Renal cortical epithelial cell (primary cell): ENCODE results near the gene YBX3. TPM values are rescaled to one million over a fixed set of nuclear protein-coding genes. Genes with fewer than 3 reads are reported as not detected.
"Not testable (repeated sequence)": the region's sequence is repeated elsewhere in the genome, so short reads cannot be mapped to it uniquely, and the experiment has no call there.

Experiments
- DNase-seq: peaks from one replicate; pipeline ENCODE4 v3.0.0-alpha.2; 2011; ENCODE audit warnings: low read depth
- total RNA-seq: library from RNA; depleted of rRNA; stranded (reverse); fragments of >200 nt; gene quantifications from 2 replicates; pipeline ENCODE4 v1.2.3, GENCODE V29; 2014

The YBX3 gene
- 67.6 and 163 TPM in 2 replicates for total RNA-seq

DNA sequence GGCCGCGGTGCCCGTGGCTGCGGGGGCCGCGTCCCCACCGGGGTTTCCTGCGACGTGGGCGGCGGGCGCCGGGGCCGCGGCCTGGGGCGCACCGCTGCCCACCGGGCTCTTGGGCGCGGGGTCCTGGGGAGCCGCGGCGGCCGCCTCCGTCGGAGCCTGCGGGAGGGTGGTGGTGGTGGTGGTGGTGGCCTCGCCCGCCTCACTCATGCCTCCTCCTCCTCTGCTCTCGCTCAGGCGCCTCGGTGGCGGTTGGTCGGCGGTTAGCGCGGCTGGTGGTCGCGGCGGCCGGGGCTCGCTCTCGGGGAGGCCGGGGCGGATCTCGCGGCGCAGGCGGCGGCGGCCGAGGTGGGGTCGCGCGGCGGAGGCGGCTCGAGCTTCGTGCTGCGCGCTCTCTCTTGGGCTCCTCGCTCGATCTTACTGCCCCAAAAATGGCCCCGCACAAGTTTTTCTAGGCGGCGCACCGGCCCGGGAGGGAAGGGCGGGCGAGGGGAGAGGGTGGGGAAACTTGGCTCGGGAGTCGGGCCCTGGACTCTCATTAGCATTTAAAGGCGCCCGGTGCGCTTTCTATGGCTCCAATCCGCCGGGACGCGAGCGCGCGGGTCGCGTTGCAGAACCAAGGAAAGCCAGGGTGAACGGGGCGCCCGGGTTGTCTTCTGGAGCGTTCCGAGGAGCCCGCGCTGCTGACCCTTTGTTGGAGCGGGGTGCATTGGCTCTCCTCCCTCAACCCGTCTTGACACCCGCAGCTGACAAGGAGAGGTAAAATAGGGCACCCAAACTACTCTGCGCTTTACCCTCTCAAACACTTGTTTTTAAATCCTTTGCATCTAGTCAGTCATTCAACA is at the start of gene YBX3:
YBX3 (minus strand) TSS at position 419 of the 842 bp plus-strand sequence; CDS start at position 207, 212 bp downstream.
- DNase-seq: peak; percentile 56

DNA sequence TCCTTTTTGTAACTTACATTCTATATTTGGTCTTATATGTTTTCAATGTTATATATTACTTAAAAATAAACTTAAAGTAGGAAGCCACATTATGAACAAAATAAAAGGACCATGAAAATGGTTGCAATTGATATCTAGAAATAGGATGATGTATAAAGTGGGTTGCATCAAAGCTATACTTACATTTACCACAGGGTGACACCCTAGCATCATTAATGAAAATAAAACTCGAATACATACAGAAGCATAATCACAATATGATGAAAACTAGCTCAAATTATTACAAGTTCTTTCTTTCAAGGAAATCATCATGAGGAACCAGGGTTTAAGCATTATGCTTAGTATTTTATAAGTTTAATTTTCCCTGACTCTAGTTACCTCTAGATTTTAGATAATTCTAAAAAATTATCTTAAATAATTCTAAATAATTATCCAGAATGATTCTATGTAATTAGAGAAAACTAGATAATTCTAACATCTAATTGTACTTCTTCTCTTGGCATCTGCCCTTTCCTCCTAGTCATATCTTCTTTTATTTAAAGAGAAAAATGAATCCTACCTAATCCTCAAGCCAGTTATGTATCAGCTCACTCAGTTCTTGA is 48.1 kb upstream of the YBX3 start:
- DNase-seq: peak; percentile 23

- DNase-seq: no peak
These were observed 36.5 kb upstream of the YBX3 start for GRCh38 chr12:10759657-10760056.

- no peak for DNase-seq
These were observed 33.1 kb upstream of the YBX3 start for GRCh38 chr12:10756194-10756593.

- DNase-seq: peak; percentile 86
These were observed 29.9 kb upstream of the YBX3 start for GRCh38 chr12:10753059-10753458.

DNA sequence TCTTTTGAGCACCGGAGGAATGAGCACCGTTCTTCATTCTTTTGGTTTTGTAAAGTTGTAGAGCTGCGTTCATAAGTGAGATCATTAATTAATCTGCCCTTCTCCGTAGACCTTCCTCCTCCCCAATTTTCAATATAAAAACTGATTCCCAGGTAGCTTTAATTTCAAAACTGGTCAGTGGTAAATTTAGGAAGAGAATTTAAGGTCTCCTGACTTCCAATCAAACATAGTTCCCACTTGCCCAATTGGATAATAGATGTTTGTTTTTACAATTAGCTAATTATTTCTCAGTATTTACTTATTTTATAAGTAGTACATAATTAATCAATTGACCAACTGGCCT is 27.2 kb upstream of the YBX3 start:
- no peak for DNase-seq

GRCh38 chr12:10749700-10750384 is 26.7 kb upstream of the YBX3 start:
- DNase-seq: peak; percentile 96

GRCh38 chr12:10747730-10748129 is 24.6 kb upstream of the YBX3 start:
- no peak for DNase-seq

DNA sequence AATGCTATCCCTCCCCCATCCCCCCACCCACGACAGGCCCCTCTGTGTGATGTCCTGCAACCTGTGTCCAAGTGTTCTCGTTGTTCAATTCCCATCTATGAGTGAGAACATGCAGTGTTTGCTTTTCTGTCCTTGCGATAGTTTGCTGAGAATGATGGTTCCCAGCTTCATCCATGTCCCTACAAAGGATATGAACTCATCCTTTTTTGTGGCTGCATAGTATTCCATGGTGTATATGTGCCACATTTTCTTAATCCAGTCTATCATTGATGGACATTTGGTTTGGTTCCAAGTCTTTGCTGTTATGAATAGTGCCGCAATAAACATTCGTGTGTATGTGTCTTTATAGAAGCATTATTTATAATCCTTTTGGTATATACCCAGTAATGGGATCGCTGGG is 20.3 kb upstream of the YBX3 start:
- DNase-seq: not testable (repeated sequence)

- no peak for DNase-seq
These were observed 18.7 kb upstream of the YBX3 start for GRCh38 chr12:10741845-10742244.

DNA sequence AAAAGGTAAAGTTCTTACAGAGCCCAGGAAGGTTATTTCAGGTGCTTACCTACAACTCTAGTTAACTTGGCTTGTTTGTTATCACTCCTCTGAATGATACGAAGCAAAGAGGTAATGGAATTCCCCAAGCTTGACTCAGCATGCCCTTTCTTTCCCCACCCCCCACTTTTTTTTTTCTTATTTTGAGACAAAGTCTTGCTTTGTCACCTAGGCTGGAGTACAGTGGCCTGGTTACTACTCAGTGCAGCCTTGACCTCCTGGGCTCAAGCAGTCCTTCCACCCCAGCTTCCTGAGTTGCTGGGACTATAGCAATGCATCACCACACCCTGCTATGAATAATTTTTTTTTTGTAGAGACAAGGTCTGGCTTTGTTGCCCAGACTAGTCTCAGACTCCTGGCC is 17.1 kb upstream of the YBX3 start:
- peak; percentile 48 for DNase-seq

DNA sequence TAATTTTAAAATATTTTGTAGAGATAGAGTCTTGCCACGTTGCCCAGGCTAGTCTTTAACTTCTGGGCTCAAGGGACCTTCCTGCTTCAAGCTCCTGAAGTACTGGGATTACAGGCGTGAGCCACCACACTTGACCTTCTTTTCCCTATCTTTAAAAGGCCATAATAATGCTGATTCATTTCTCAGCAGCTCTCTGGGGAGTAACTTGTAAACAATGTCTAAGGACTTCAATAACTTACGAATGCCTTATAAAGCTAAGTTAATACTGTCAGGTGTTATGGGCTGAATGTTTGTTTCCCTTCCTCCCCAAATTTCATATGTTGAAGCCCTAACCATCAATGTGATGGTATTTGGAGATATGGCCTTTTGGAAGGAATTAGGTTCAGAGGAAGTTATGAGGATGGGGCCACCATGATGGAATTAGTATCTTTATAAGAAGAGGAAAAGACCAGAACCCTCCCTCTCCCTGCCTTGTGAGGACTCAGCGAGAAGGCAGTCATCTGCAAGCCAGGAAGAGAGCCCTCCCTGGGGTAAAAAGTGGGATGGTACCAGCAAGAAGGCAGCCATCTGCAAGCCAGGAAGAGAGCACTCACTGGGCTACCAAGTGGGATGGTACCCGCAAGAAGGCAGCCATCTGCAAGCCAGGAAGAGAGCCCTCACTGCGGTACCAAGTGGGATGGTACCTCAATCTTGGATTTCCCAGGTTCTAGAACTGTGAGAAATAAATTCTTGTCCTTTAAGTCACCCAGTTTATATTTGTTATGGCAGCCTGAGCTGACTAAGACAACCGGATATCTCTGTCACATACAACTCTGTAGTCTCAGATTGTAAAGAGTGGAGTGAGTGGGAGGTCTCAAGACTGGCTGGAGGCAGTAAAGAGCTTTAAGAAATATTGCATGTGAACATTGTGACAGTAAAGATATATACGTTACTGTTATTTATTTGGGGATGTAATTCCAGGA is 16.3 kb upstream of the YBX3 start:
- no peak for DNase-seq

- no peak for DNase-seq
These were observed 14.1 kb upstream of the YBX3 start for GRCh38 chr12:10737249-10737648.

DNA sequence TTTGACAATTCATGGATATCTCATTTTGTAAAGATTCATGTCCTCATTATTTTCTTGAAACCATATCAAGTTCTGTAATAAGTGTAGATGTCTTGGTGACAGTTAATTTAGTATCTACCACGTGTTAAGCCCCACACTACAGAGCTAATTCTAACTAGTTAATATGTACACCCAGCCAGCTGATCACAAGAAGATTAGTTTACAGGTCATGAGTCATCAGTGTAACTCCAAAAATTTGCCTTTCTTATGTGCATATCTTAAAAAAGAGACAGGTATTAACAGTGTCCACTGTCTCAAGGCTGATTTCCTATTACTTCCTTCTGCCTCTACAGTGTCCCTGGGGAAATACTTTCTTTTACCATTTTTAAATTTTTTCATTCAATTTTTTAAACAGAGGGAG is 13.3 kb upstream of the YBX3 start:
- peak; percentile 64 for DNase-seq

DNA sequence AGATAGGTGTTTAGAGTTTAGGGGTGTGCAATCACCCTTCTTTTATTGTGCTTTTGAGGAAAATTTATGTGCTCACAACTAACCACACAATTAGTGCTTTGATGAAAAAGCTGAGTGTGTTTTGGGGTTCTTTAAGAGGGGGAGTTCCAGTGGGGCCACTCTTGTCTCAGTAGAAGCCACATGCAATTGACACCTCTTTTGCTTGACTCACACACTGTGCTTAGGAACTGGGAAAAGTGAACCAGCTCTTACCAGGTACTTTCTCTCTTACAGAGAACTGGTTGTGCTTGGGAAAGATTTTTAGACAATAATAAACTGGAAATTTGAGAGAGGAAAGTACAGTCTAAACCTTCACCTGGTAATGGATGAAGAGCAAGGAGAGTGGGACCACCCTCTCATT is 12.3 kb upstream of the YBX3 start:
- DNase-seq: no peak

DNA sequence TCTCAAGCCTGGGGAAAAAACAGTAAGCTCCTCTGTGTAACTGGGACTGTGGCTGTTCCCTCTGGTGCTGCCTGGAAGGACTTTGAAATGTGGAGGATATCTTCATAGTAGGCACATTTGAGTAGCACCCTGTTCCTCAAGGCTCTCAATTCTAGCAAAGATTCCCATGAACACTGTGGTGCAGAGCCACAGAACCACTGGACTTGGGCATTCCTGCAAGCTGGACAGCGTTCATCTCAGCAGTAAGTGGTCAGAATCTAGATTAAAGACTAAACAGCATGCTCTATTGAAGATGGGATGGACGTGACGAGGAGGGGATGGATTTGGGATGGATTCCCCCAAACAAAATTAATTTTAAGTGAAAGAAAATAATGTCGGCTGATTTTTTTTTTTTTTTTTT is 9.4 kb upstream of the YBX3 start:
- no peak for DNase-seq

GRCh38 chr12:10732066-10732465 is 8.9 kb upstream of the YBX3 start:
- DNase-seq: no peak

- no peak for DNase-seq
These were observed 7.4 kb upstream of the YBX3 start for GRCh38 chr12:10730559-10730958.

DNA sequence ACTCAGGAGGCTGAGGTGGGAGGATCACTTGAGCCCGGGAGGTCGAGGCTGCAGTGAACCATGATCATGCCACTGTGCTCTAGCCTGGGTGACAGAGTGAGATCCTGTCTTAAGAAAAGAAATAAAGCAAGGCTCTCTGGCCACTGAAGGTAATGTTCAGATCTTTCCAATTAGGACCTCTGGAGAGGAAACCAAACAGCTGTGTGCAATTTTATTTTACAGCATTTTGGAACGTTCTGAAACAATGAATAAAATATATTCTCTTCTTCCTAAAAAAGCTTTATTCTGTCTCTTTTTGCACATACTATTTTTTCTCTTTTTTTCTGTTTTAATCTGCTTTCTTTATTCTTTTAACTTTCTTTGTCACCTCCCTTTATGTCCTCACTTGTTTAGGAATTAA is 5.0 kb upstream of the YBX3 start:
- DNase-seq: no peak

GRCh38 chr12:10726945-10727344 is 3.8 kb upstream of the YBX3 start:
- no peak for DNase-seq

GRCh38 chr12:10725003-10725402 is 1.9 kb upstream of the YBX3 start:
- DNase-seq: no peak

DNA sequence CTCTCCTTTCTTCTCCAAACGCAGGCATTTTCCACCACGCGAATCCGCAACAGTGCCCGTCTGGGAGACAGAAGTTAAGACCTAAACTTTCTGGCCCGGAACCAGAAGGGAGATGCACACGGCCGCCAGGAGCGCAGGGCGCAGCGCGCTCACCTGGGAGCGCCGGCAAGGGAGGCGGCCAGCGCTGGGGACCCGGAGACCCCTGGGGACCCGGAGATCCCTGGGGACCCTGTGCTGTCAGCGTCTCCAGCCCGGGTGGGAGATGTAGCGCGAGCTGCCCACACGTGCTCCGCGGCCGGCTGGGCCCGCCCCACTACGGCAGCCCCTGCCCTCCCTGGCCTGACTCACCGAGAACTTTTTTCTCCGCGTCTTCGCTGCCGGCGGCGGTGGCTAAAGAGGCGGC is 620 bp downstream of the YBX3 start:
- DNase-seq: no peak
